Adipocyte (in vitro differentiated cells): Measurements from ENCODE around the gene OFD1.

ENCODE experiments used
- DNase-seq: peaks from one replicate; pipeline ENCODE4 v3.0.0-alpha.2; 2015; ENCODE audit warnings: low read depth
- H3K27me3 ChIP-seq: replicated peaks from 2 replicates; pipeline ENCODE4 v1.7.0; 2013; ENCODE audit warnings: mild to moderate bottlenecking, low read length, moderate library complexity; ENCODE audit not compliant: control insufficient read depth, insufficient read depth
- H3K36me3 ChIP-seq: 2 replicates; pipeline ENCODE4 v1.7.0; 2013; ENCODE audit warnings: low read length, mild to moderate bottlenecking, moderate library complexity; ENCODE audit not compliant: control insufficient read depth, insufficient read depth, severe bottlenecking
- H3K4me1 ChIP-seq: 2 replicates; pipeline ENCODE4 v1.7.0; 2013; ENCODE audit warnings: mild to moderate bottlenecking, low read length, moderate library complexity; ENCODE audit not compliant: control insufficient read depth, insufficient read depth
- H3K4me3 ChIP-seq: 2 replicates; pipeline ENCODE4 v1.7.0; 2013; ENCODE audit warnings: mild to moderate bottlenecking, low read length, moderate library complexity
- H3K9ac ChIP-seq: 2 replicates; pipeline ENCODE4 v1.7.0; 2013; ENCODE audit warnings: mild to moderate bottlenecking, low read length, moderate library complexity
- H3K9me3 ChIP-seq: 2 replicates; pipeline ENCODE4 v1.7.0; 2013; ENCODE audit warnings: mild to moderate bottlenecking, low read length, moderate library complexity; ENCODE audit not compliant: control insufficient read depth

OFD1 gene

GRCh38 chrX:13755254-13755653 lies 20.7 kb downstream of the OFD1 start:
- no peak for DNase-seq
- H3K9ac ChIP-seq, result no peak overlapping the region
- peaks cover 55% of the 10 kb centered on the region for H3K36me3 ChIP-seq
- no peak overlapping the region for H3K4me3 ChIP-seq
- H3K27me3 ChIP-seq, result no peaks in the 10 kb centered on the region
- H3K4me1 ChIP-seq, result no peaks in the 10 kb centered on the region
- H3K9me3 ChIP-seq, result no peaks in the 10 kb centered on the region

- no peak overlapping the region for H3K9ac ChIP-seq
- no peak overlapping the region for H3K4me3 ChIP-seq
- H3K27me3 ChIP-seq, result no peaks in the 10 kb centered on the region
- no peaks in the 10 kb centered on the region for H3K9me3 ChIP-seq
- H3K4me1 ChIP-seq, result no peaks in the 10 kb centered on the region
- peaks cover 59% of the 10 kb centered on the region for H3K36me3 ChIP-seq
- DNase-seq, result no peak
These were observed 21.8 kb downstream of the OFD1 start for GRCh38 chrX:13756381-13756780.

- DNase-seq, result no peak
- H3K4me3 ChIP-seq, result no peak overlapping the region
These were observed 24.7 kb downstream of the OFD1 start for GRCh38 chrX:13759152-13759718.

GRCh38 chrX:13760426-13760825 lies 25.9 kb downstream of the OFD1 start:
- H3K4me1 ChIP-seq, result peaks cover 4% of the 10 kb centered on the region
- no peak overlapping the region for H3K4me3 ChIP-seq
- H3K9me3 ChIP-seq, result no peaks in the 10 kb centered on the region
- H3K36me3 ChIP-seq, result peaks cover 65% of the 10 kb centered on the region
- no peaks in the 10 kb centered on the region for H3K27me3 ChIP-seq
- no peak overlapping the region for H3K9ac ChIP-seq
- DNase-seq, result no peak

More at GRCh38 chrX:13759152-13759718, 24.7 kb downstream of the OFD1 start:
- H3K4me1 ChIP-seq, result peaks cover 4% of the 10 kb centered on the region
- no peak overlapping the region for H3K9ac ChIP-seq
- peaks cover 65% of the 10 kb centered on the region for H3K36me3 ChIP-seq
- no peaks in the 10 kb centered on the region for H3K27me3 ChIP-seq
- H3K9me3 ChIP-seq, result no peaks in the 10 kb centered on the region

- Histone ChIP-seq H3K4me1 (peaks cover 4% of the 10 kb centered on the region), H3K27me3 (no peaks in the 10 kb centered on the region), H3K4me3 (no peak overlapping the region), H3K9me3 (no peaks in the 10 kb centered on the region), H3K36me3 (peaks cover 70% of the 10 kb centered on the region), H3K9ac (no peak overlapping the region)
- DNase-seq, result peak; percentile 19
These were observed 27.3 kb downstream of the OFD1 start for GRCh38 chrX:13761606-13762414.

GRCh38 chrX:13763489-13763888 lies 28.9 kb downstream of the OFD1 start:
- no peaks in the 10 kb centered on the region for H3K27me3 ChIP-seq
- no peak overlapping the region for H3K4me3 ChIP-seq
- H3K4me1 ChIP-seq, result peaks cover 4% of the 10 kb centered on the region
- DNase-seq, result no peak
- no peaks in the 10 kb centered on the region for H3K9me3 ChIP-seq
- H3K9ac ChIP-seq, result no peak overlapping the region
- H3K36me3 ChIP-seq, result peaks cover 67% of the 10 kb centered on the region

GRCh38 chrX:13764281-13764680 lies 29.7 kb downstream of the OFD1 start:
- Histone ChIP-seq H3K9me3 (no peaks in the 10 kb centered on the region), H3K9ac (no peak overlapping the region), H3K36me3 (peaks cover 67% of the 10 kb centered on the region), H3K4me3 (no peak overlapping the region), H3K27me3 (no peaks in the 10 kb centered on the region), H3K4me1 (peaks cover 4% of the 10 kb centered on the region)
- no peak for DNase-seq

- H3K27me3 ChIP-seq, result no peaks in the 10 kb centered on the region
- H3K4me1 ChIP-seq, result peaks cover 4% of the 10 kb centered on the region
- peaks cover 68% of the 10 kb centered on the region for H3K36me3 ChIP-seq
- H3K9ac ChIP-seq, result no peak overlapping the region
- peak; percentile 23 for DNase-seq
- no peaks in the 10 kb centered on the region for H3K9me3 ChIP-seq
- no peak overlapping the region for H3K4me3 ChIP-seq
These were observed 30.2 kb downstream of the OFD1 start for GRCh38 chrX:13764765-13765164.

GRCh38 chrX:13768939-13769338 lies 34.4 kb downstream of the OFD1 start:
- no peaks in the 10 kb centered on the region for H3K4me1 ChIP-seq
- no peak overlapping the region for H3K9ac ChIP-seq
- peaks cover 44% of the 10 kb centered on the region for H3K36me3 ChIP-seq
- H3K4me3 ChIP-seq, result no peak overlapping the region
- no peaks in the 10 kb centered on the region for H3K27me3 ChIP-seq
- no peak for DNase-seq
- H3K9me3 ChIP-seq, result no peaks in the 10 kb centered on the region

GRCh38 chrX:13770013-13770535 lies 35.5 kb downstream of the OFD1 start:
- H3K9ac ChIP-seq, result no peak overlapping the region
- H3K27me3 ChIP-seq, result no peaks in the 10 kb centered on the region
- DNase-seq, result no peak
- no peaks in the 10 kb centered on the region for H3K9me3 ChIP-seq
- H3K36me3 ChIP-seq, result peaks cover 53% of the 10 kb centered on the region
- no peak overlapping the region for H3K4me3 ChIP-seq
- H3K4me1 ChIP-seq, result no peaks in the 10 kb centered on the region

- Histone ChIP-seq H3K36me3 (peaks cover 32% of the 10 kb centered on the region), H3K4me3 (no peak overlapping the region), H3K4me1 (peaks cover 8% of the 10 kb centered on the region), H3K9me3 (no peaks in the 10 kb centered on the region), H3K9ac (no peak overlapping the region), H3K27me3 (no peaks in the 10 kb centered on the region)
- no peak for DNase-seq
These were observed 40.1 kb downstream of the OFD1 start for GRCh38 chrX:13774696-13775095.
